Fibroblast of pulmonary artery (primary cell): ENCODE measurements around the gene SLC25A26.
"Not testable (repeated sequence)": the region's sequence is repeated elsewhere in the genome, so short reads cannot be mapped to it uniquely, and the experiment has no call there.

Source experiments
- DNase-seq: peaks from one replicate; pipeline ENCODE4 v3.0.0-alpha.2; 2010; ENCODE audit warnings: low read depth
- H3K4me3 ChIP-seq: replicated peaks from 2 replicates; pipeline ENCODE4 v1.5.1; 2011; ENCODE audit warnings: low read depth, mild to moderate bottlenecking, control low read depth, low read length, moderate library complexity
- CTCF ChIP-seq: IDR thresholded peaks from 2 replicates; pipeline ENCODE4 v1.5.1; 2011; ENCODE audit warnings: mild to moderate bottlenecking, control low read depth, low read length, inconsistent platforms; ENCODE audit errors: missing control alignments

The SLC25A26 gene

GRCh38 chr3:66272016-66272415 is 51.2 kb downstream of the SLC25A26 start:
- no peak for TF ChIP-seq CTCF
- H3K4me3 ChIP-seq = no peak overlapping the region
- no peak for DNase-seq

- not testable (repeated sequence) for DNase-seq
Observed at GRCh38 chr3:66274837-66275236, 54.0 kb downstream of the SLC25A26 start.

GRCh38 chr3:66276705-66277274 is 56.0 kb downstream of the SLC25A26 start:
- DNase-seq = peak; percentile 88
- TF ChIP-seq CTCF = peak; percentile 55
- no peak overlapping the region for H3K4me3 ChIP-seq

More at GRCh38 chr3:66274837-66275236, 54.0 kb downstream of the SLC25A26 start:
- not testable (repeated sequence) for H3K4me3 ChIP-seq

- no peak for DNase-seq
- no peak for TF ChIP-seq CTCF
- H3K4me3 ChIP-seq = no peak overlapping the region
Observed at GRCh38 chr3:66279168-66279567, 58.4 kb downstream of the SLC25A26 start.

GRCh38 chr3:66280304-66280703 is 59.5 kb downstream of the SLC25A26 start:
- H3K4me3 ChIP-seq = no peak overlapping the region
- no peak for DNase-seq
- no peak for TF ChIP-seq CTCF

GRCh38 chr3:66291922-66292321 is 71.1 kb downstream of the SLC25A26 start:
- not testable (repeated sequence) for H3K4me3 ChIP-seq, DNase-seq

- peak; percentile 25 for DNase-seq
- H3K4me3 ChIP-seq = no peak overlapping the region
- no peak for TF ChIP-seq CTCF
Observed at GRCh38 chr3:66297260-66297873, 76.6 kb downstream of the SLC25A26 start.

- no peak for TF ChIP-seq CTCF
- H3K4me3 ChIP-seq = no peak overlapping the region
- peak; percentile 49 for DNase-seq
Observed at GRCh38 chr3:66297900-66298299, 77.1 kb downstream of the SLC25A26 start.
